Heart left ventricle (tissue), 16 donors: ENCODE data around the gene DHRS12. TPM values are rescaled to one million over a fixed set of nuclear protein-coding genes. Genes with fewer than 3 reads are reported as not detected.

Experiments
- ATAC-seq, 4 donors: fragments of 200-7000 bp; cut with Tn5 transposase; one replicate each; pipeline ENCODE4 v1.9.1; 2020 to 2022; ENCODE audit warnings: moderate library complexity in 4 of 4, mild to moderate bottlenecking in 3 of 4, moderate number of reproducible peaks in 1 of 4
- DNase-seq, 5 donors: peaks; one replicate each; pipeline ENCODE4 v3.0.0-alpha.2; 2020
- H3K27ac ChIP-seq, 12 donors: fragments of 200-600 bp; sonication (generic) in 4 of 12; one replicate each; pipeline versions ENCODE4 v1.5.0 to v1.8.0; 2016 to 2022; ENCODE audit warnings: mild to moderate bottlenecking in 2 of 12
- H3K27me3 ChIP-seq, 9 donors: fragments of 200-600 bp; sonication (generic) in 2 of 9; one replicate each; pipeline versions ENCODE4 v1.5.1 to v1.8.0; 2016 to 2022; ENCODE audit warnings: mild to moderate bottlenecking in 3 of 9
- H3K36me3 ChIP-seq, 9 donors: fragments of 200-600 bp; sonication (generic) in 2 of 9; one replicate each; pipeline versions ENCODE4 v1.5.0 to v1.8.0; 2018 to 2022; ENCODE audit warnings: mild to moderate bottlenecking in 2 of 9
- H3K4me1 ChIP-seq, 12 donors: fragments of 200-600 bp; sonication (generic) in 4 of 12; one replicate each; pipeline versions ENCODE4 v1.5.0 to v1.8.0; 2016 to 2022; ENCODE audit warnings: mild to moderate bottlenecking in 3 of 12
- H3K4me3 ChIP-seq, 12 donors: fragments of 200-600 bp; sonication (generic) in 4 of 12; one replicate each; pipeline versions ENCODE4 v1.5.0 to v1.8.0; 2017 to 2022; ENCODE audit warnings: mild to moderate bottlenecking in 9 of 12, moderate library complexity in 4 of 12
- H3K9me3 ChIP-seq, 12 donors: fragments of 200-600 bp; sonication (generic) in 4 of 12; one replicate each; pipeline versions ENCODE4 v1.5.0 to v1.8.0; 2016 to 2022; ENCODE audit warnings: mild to moderate bottlenecking in 1 of 12
- POLR2A ChIP-seq, 2 donors: fragments of 450-650 bp; IDR thresholded peaks; one replicate each; pipeline ENCODE4 v1.6.1; 2017; ENCODE audit warnings: antibody characterized with exemption in 2 of 2, mild to moderate bottlenecking in 2 of 2, moderate library complexity in 2 of 2
- WGBS, 4 donors: extraction: QIAGEN DNeasy Blood & Tissue Kit in 2 of 4; methylation state at CpG; one replicate each; pipeline versions ENCODE4 v1.1.5 to v1.1.7; 2013 to 2018; 5-methylcytosine and 5-hydroxymethylcytosine counted together
- intact Hi-C, 10 donors: fragments of 100-400 bp; cut with DNase I; formaldehyde crosslinking; loops; one replicate each; pipeline versions ENCODE4 v1.11.1 to v1.14.2; 2022
- polyA plus RNA-seq, 2 donors: library from polyadenylated mRNA; stranded (reverse); fragments of 200-250 nt; gene quantifications; one replicate each; pipeline ENCODE4 v1.2.3, GENCODE V29; 2013
- total RNA-seq, 9 donors: library from RNA; depleted of rRNA in 2 of 9; stranded (reverse); fragments of >200 nt in 2 of 9; fragmentation: NEBNext Ultra II Directional in 3 of 9; extraction: Animal tissue kit (Norgen Biotek cat#: 25700) in 3 of 9; gene quantifications; one replicate each; pipeline versions ENCODE4 v1.1.0 to v1.2.4, GENCODE V29; 2016 to 2023
- TF ChIP-seq, protein P1 (sequence below), 12 donors: fragments of 200-600 bp; sonication (generic) in 4 of 12; IDR thresholded peaks; one replicate each; pipeline versions ENCODE4 v1.5.0 to v1.8.0; 2018 to 2022; ENCODE audit warnings: antibody characterized with exemption in 12 of 12, mild to moderate bottlenecking in 5 of 12
- donor health status: ischemic (EF 13 %, LVEDD 7.1; RV severe dilation, severe dysfunction).
- donor health status: healthy with polysubstance abuse.
- donor health status: DM: no; HTN: yes; CAD: no.
- donor health status: DM: no; HTN: no; CAD: no.
- donor health status: ischemic (EF 25% LVEDD 6.9; RV normal size, moderate dysfunction).
- donor health status: ischemic (EF 25% LVEDD 5.7; RV mildly dilated, moderate dysfunction).
- donor health status: healthy.
- donor health status: DM: yes; HTN: yes; CAD: no.
- donor health status: ischemic (EF 35%, LVEDD 5.7; RV mildly dilated, moderate dysfunction).
- donor health status: nonischemic (EF 11% LVEDD 7.7; RV severe dilation, severe dysfunction).
- donor health status: DM: yes; HTN: yes; CAD: no.
- donor health status: PGD.
- donor health status: ischemic (EF 29% LVEDD 5.4; RV normal size, mild dysfunction).
- donor health status: nonischemic (EF 23%, LVEDD 6.1; RV moderate dilation, normal function).

The DHRS12 gene
- total and polyA plus RNA-seq, 11 donors: 3.9 to 13.9 (median 12.1) TPM

DNA sequence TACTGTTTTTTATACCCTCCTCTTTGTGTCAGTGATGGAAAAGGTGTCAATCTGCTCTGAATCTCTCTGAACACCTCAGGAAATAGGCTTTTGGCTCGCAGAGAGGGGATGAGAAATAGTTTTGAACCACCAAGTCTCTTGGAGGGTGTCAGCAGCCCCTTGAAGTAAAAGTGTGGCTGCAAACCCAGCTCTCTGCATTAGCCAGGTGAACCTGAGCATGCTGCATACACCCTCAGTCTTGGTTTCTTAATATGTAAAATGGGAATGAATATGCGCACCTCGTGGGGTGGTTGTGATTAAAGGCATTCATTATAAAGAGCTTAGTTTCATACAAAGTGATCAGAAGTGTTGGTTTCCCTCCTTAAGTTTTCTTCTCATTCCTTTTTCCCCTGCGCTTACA lies 1.4 kb upstream of the DHRS12 start:
- no peaks in the 10 kb centered on the region for H3K27me3 ChIP-seq
- no peaks in the 10 kb centered on the region for H3K9me3 ChIP-seq
- peaks cover 6 to 61% (median 39%) of the 10 kb centered on the region in 12 donors for H3K4me1 ChIP-seq
- no peaks in the 10 kb centered on the region for H3K36me3 ChIP-seq
- peak overlapping the region in 10 of 12 donors; percentile 60 to 97 (median 75) for H3K4me3 ChIP-seq
- 89 to 94% (median 92%) methylated on average over 4 of the region's 4 CpGs for WGBS, 4 donors
- no peak for TF ChIP-seq POLR2A (IDR thresholded peaks at IDR 0.05)
- TF ChIP-seq, protein P1, sequence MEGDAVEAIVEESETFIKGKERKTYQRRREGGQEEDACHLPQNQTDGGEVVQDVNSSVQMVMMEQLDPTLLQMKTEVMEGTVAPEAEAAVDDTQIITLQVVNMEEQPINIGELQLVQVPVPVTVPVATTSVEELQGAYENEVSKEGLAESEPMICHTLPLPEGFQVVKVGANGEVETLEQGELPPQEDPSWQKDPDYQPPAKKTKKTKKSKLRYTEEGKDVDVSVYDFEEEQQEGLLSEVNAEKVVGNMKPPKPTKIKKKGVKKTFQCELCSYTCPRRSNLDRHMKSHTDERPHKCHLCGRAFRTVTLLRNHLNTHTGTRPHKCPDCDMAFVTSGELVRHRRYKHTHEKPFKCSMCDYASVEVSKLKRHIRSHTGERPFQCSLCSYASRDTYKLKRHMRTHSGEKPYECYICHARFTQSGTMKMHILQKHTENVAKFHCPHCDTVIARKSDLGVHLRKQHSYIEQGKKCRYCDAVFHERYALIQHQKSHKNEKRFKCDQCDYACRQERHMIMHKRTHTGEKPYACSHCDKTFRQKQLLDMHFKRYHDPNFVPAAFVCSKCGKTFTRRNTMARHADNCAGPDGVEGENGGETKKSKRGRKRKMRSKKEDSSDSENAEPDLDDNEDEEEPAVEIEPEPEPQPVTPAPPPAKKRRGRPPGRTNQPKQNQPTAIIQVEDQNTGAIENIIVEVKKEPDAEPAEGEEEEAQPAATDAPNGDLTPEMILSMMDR (IDR thresholded peaks at IDR 0.05): no peak
- DNase-seq (no peak), ATAC-seq (no peak)
- H3K27ac ChIP-seq: peak overlapping the region in 10 of 12 donors; percentile 97 to 100 (median 100)
- intact Hi-C loops: loop anchor here in 5 of 10 donors (2.0 to 10.0 kb wide), 3 partner anchors 221 to 581 kb away; partner anchors contain the start of genes WDFY2 (in 3 of the 5), FAM124A (in 1 of the 5) and INTS6 (in 1 of the 5)

- Histone ChIP-seq H3K36me3 (no peaks in the 10 kb centered on the region), H3K9me3 (no peaks in the 10 kb centered on the region), H3K4me1 (peaks cover 6 to 62% (median 41%) of the 10 kb centered on the region in 12 donors), H3K27me3 (no peaks in the 10 kb centered on the region), H3K4me3 (peak overlapping the region; percentile 60 to 97 (median 78)), H3K27ac (peak overlapping the region; percentile 97 to 100 (median 100))
- DNase-seq (peak in 4 of 5 donors; percentile 47 to 57 (median 49)), ATAC-seq (no peak)
- intact Hi-C loops: loop anchor here (2.0 to 10.0 kb wide), 7 partner anchors 217 to 848 kb away; partner anchors contain the start of genes INTS6 (in 8 of the 10), WDFY2 (in 4 of the 10), FAM124A (in 1 of the 10) and SUGT1 (in 1 of the 10)
- TF ChIP-seq POLR2A (IDR thresholded peaks at IDR 0.05): no peak
- WGBS, 4 donors: 16 to 19% (median 17%) methylated on average over 29 to 31 of the region's 31 CpGs
Observed at GRCh38 chr13:51804295-51805172, 571 bp upstream of the DHRS12 start.

GRCh38 chr13:51802631-51803418 lies 1.1 kb downstream of the DHRS12 start:
- H3K27ac ChIP-seq: peak overlapping the region; percentile 97 to 100 (median 100)
- 49 to 55% (median 49%) methylated on average over 9 of the region's 9 CpGs for WGBS, 4 donors
- H3K4me3 ChIP-seq: peak overlapping the region; percentile 60 to 97 (median 78)
- no peak for TF ChIP-seq POLR2A (IDR thresholded peaks at IDR 0.05)
- TF ChIP-seq, protein P1 (IDR thresholded peaks at IDR 0.05): no peak
- DNase-seq: no peak
- intact Hi-C loops: loop anchor here (2.0 to 10.0 kb wide), 7 partner anchors 216 to 849 kb away; partner anchors contain the start of genes INTS6 (in 7 of the 10), WDFY2 (in 5 of the 10), FAM124A (in 1 of the 10) and SUGT1 (in 1 of the 10)
- no peaks in the 10 kb centered on the region for H3K27me3 ChIP-seq
- ATAC-seq: no peak
- H3K9me3 ChIP-seq: no peaks in the 10 kb centered on the region
- H3K36me3 ChIP-seq: peaks cover 0 to 14% (median 0%) of the 10 kb centered on the region in 9 donors
- H3K4me1 ChIP-seq: peaks cover 6 to 62% (median 41%) of the 10 kb centered on the region in 12 donors

DNA sequence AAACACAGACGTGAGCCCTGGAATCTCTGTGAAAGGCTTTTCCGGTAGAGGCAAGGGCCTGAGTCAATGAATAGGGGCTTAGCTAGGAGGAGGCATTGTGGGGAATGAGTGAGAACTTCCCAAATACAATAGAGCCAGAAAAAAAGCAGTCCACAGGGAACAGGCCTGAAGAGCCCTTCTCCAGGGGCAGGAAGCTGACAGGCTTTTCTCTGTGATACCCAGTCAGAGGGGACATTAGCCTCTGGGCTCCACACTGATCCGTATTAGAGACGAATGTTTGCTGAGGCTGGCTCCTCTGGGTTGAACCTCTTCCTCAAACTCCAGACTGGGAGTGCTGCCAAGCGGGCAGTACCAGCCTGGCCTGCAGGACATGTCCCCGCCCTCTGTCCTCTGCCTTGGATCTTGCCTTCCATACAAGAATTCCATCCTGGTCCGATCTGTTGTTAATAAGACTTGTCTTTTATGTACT lies 2.3 kb downstream of the DHRS12 start:
- ATAC-seq: peak; percentile 32 to 54 (median 40)
- TF ChIP-seq POLR2A (IDR thresholded peaks at IDR 0.05): no peak
- TF ChIP-seq, protein P1 (IDR thresholded peaks at IDR 0.05): no peak
- Histone ChIP-seq H3K4me1 (peaks cover 6 to 56% (median 38%) of the 10 kb centered on the region in 12 donors), H3K4me3 (no peak overlapping the region), H3K9me3 (no peaks in the 10 kb centered on the region), H3K27ac (peak overlapping the region; percentile 62 to 100 (median 100)), H3K36me3 (peaks cover 0 to 14% (median 0%) of the 10 kb centered on the region in 9 donors), H3K27me3 (no peaks in the 10 kb centered on the region)
- intact Hi-C loops: loop anchor here (2.0 to 10.0 kb wide), 8 partner anchors 35 to 851 kb away; partner anchors contain the start of genes INTS6 (in 7 of the 10), WDFY2 (in 5 of the 10), FAM124A (in 1 of the 10) and SUGT1 (in 1 of the 10)
- DNase-seq: peak; percentile 81 to 90 (median 84)
- 30 to 39% (median 34%) methylated on average over 7 of the region's 7 CpGs for WGBS, 4 donors
